GM12874 (cell line): ENCODE measurements around the gene C9orf78.

Experiments used
- CTCF ChIP-seq: IDR thresholded peaks from 2 replicates; pipeline ENCODE4 v1.5.1; 2011; ENCODE audit warnings: low read depth, mild to moderate bottlenecking, control low read depth, low read length, moderate library complexity; ENCODE audit not compliant: insufficient read depth

Gene C9orf78

GRCh38 chr9:129854588-129855110 lies 19.6 kb upstream of the C9orf78 start:
- no peak for TF ChIP-seq CTCF

DNA sequence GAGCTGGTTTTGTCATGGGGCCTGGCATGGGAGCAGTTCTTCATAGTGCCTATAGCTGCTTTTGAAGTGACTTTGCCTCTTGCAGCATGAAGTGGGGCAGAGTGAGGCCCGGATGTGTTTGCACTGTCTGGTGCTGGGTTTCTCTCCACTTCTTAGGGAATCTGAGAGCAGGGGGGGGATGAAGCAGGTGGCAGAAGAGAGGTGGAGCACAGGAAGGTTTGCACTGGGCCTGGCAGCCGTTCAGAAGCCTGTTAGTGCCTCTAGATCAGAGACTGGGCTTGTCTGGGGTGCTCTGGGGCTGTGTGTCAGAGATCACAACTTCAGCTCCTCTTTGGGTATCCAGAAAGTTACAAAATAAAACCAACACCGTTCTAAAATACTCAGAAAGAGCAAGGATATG lies 18.5 kb upstream of the C9orf78 start:
- TF ChIP-seq CTCF: no peak

DNA sequence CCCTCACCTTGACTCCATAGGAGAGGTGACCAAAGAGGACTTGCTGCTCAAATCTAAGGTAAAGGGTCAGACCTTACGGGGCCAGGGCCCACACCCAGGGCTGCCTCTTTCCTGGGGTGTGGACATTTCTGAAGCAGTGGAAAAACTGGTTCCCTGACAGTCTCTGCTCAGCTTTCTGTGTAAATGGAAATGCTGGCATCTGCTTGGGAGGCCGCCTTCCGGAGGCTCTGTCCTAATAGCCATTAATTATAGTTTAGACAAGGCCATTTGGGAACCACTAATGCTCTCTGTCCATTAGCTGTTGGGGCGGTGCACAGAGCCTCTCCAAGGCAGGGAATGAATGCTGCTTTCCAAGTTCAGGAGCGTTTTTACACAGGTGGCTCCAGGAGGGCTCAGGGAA lies 17.5 kb upstream of the C9orf78 start:
- TF ChIP-seq CTCF: no peak

- no peak for TF ChIP-seq CTCF
Observed at GRCh38 chr9:129851821-129852220, 16.7 kb upstream of the C9orf78 start.

- TF ChIP-seq CTCF: no peak
Observed at GRCh38 chr9:129850821-129851550, 15.9 kb upstream of the C9orf78 start.

DNA sequence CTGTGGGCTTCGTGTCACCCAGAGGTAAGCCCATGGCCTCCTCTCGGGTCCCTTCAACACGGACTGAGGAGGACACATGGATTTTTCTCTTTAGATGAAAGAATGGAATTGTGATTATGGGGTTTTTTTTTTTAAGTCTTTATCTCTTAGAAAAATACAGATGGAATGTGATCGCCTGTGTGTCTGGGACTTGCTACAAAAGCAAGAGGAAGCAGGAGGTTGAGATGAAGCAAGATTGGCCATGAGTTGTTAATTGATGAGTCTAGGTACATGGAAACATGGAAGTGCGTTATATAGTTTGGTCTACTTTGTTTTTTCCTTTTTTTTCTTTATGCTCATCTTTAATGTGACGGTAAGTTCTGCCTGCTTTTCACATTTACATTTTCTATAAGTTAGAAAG lies 14.8 kb upstream of the C9orf78 start:
- TF ChIP-seq CTCF: no peak

- TF ChIP-seq CTCF: no peak
Observed at GRCh38 chr9:129848712-129849441, 13.8 kb upstream of the C9orf78 start.
